ENCODE measurements around the gene SLC39A11. TPM values are rescaled to one million over a fixed set of nuclear protein-coding genes. Genes with fewer than 3 reads are reported as not detected.

SLC39A11 gene, protein sequence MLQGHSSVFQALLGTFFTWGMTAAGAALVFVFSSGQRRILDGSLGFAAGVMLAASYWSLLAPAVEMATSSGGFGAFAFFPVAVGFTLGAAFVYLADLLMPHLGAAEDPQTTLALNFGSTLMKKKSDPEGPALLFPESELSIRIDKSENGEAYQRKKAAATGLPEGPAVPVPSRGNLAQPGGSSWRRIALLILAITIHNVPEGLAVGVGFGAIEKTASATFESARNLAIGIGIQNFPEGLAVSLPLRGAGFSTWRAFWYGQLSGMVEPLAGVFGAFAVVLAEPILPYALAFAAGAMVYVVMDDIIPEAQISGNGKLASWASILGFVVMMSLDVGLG
- 23.2 and 39.9 TPM in 2 replicates for total RNA-seq (ENCODE audit: low replicate concordance)
- long read RNA-seq, transcript SLC39A11-202 (10 exons, 2,752 nt), result minor isoform, 8 of 73 reads
- long read RNA-seq, transcript SLC39A11-201 (10 exons, 2,737 nt), result major isoform, 41 of 73 reads
- long read RNA-seq, partial matches to known transcripts, result 2 of 73 reads
- long read RNA-seq, other reads (novel, unspliced or antisense), result 22 of 73 reads

DNA sequence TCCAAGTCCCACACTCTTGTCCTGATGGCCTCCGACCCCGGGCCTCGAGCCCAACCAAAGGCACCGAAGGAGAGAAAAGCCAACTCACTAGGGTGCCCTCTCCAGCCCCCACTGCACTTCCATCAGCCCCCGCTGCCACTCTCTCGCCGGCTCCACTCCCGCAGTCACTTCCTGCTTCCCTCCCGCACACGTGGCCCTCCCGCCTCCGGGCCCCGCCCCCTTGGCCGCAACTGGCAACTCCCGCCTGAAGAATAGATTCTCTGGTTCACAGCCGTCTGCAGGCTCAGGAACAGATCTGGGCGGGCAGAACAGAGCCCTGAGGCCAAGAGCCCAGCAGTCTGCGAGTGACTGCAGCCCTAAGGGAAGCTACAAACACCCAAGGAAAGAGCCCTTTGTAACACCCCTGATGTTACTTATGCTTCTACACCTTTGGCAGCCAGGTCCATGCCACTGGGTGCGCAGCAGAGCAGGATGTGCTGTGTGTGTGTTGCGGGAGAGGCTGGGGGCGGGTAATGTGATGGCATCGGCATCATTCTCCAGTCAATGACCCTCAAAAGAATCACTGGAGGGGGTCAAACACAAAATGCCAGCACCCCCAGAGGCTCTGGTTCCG, at the start of gene SLC39A11:
TSS of gene SLC39A11 (minus strand) at position 166 of the 613 bp plus-strand sequence. CDS start 3,924 bp downstream, outside the sequence.
- Mint-ChIP-seq H3K4me1 (ENCODE audit: unreplicated experiment) (peaks cover 15% of the 10 kb centered on the region), H3K36me3 (no peaks in the 10 kb centered on the region), H3K9me3 (no peaks in the 10 kb centered on the region), H3K27ac (peak within 1 kb of the TSS; percentile 73), H3K4me3 (peak within 1 kb of the TSS; percentile 98), H3K27me3 (peaks cover 4% of the 10 kb centered on the region)
- peak; percentile 88 for DNase-seq (ENCODE audit: extremely low spot score, unreplicated experiment)
- TF ChIP-seq, protein P1, sequence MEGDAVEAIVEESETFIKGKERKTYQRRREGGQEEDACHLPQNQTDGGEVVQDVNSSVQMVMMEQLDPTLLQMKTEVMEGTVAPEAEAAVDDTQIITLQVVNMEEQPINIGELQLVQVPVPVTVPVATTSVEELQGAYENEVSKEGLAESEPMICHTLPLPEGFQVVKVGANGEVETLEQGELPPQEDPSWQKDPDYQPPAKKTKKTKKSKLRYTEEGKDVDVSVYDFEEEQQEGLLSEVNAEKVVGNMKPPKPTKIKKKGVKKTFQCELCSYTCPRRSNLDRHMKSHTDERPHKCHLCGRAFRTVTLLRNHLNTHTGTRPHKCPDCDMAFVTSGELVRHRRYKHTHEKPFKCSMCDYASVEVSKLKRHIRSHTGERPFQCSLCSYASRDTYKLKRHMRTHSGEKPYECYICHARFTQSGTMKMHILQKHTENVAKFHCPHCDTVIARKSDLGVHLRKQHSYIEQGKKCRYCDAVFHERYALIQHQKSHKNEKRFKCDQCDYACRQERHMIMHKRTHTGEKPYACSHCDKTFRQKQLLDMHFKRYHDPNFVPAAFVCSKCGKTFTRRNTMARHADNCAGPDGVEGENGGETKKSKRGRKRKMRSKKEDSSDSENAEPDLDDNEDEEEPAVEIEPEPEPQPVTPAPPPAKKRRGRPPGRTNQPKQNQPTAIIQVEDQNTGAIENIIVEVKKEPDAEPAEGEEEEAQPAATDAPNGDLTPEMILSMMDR (conservative IDR thresholded peaks at IDR 0.05), result no peak

DNA sequence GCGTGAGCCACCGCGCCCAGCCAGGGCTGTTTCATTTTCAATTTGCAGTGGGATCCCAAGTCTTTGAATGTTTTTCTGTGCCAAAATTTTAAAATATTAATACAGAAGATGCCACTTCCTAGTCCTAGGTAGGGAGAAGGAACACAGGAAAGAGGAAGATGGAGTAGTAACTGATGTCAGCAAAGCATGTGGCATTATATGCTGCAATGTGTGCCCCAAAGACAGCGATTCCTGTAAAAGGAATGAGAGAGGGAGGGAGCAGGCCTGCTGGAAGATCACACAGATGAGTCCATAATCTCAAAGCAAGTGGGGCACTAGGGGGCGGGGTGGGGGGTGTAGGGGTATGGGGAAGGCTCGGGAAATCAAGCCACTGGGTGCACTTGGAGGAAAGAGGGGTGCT, 48.9 kb upstream of the SLC39A11 start:
- Mint-ChIP-seq H3K27ac (no peak overlapping the region), H3K36me3 (no peaks in the 10 kb centered on the region), H3K4me1 (ENCODE audit: unreplicated experiment) (peaks cover 4% of the 10 kb centered on the region), H3K4me3 (no peak overlapping the region), H3K27me3 (peaks cover 12% of the 10 kb centered on the region), H3K9me3 (peaks cover 13% of the 10 kb centered on the region)
- DNase-seq (ENCODE audit: extremely low spot score, unreplicated experiment), result no peak
- TF ChIP-seq, protein P1 (conservative IDR thresholded peaks at IDR 0.05), result no peak

DNA sequence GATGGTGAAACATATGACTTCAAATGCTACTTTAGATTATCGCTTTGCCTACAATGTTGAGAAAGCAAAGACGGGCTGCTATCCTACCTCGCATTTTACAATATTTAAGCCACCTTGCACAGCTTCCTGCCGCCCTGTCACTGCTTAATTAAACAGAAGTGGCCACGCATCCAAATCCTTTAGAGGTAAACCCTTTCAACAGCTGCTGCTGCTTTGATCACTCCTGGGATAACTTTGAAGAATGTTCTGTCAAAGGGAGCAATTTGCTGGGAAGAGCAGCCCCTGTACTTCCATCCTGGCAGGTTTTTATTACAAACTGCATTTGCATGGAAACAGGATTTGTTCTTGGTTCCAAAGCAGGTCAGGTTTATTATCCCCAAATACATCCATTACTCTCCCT, 48.1 kb upstream of the SLC39A11 start:
- H3K27ac Mint-ChIP-seq, result no peak overlapping the region
- H3K4me3 Mint-ChIP-seq, result no peak overlapping the region
- H3K36me3 Mint-ChIP-seq, result no peaks in the 10 kb centered on the region

DNA sequence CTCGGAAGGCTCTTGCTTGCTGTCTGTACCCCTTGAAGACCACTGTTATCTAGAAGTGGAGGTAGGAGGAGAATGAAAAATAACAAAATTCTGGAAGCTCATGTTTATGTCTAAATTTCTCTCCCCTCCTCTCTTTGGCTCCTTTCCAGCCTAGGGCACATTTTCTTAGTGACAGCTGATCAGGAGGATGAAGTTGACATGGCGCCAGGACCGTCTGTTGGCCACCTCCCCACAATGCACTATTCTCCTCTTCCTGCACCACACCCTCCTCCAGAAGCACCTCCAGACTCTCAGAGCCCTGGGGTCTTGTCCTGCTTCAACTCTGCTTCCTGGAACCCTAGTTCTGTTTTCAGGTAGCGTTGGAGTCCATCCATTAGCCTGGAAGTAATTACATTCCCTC, 46.8 kb upstream of the SLC39A11 start:
- no peak for DNase-seq (ENCODE audit: extremely low spot score, unreplicated experiment)
- Mint-ChIP-seq H3K9me3 (no peaks in the 10 kb centered on the region), H3K36me3 (no peaks in the 10 kb centered on the region), H3K4me1 (ENCODE audit: unreplicated experiment) (peaks cover 4% of the 10 kb centered on the region), H3K27ac (no peak overlapping the region), H3K27me3 (peaks cover 12% of the 10 kb centered on the region), H3K4me3 (no peak overlapping the region)
- TF ChIP-seq, protein P1 (conservative IDR thresholded peaks at IDR 0.05), result no peak

More for the DNA sequence above, 48.1 kb upstream of the SLC39A11 start:
- DNase-seq (ENCODE audit: extremely low spot score, unreplicated experiment), result no peak
- TF ChIP-seq, protein P1 (conservative IDR thresholded peaks at IDR 0.05), result no peak
- Mint-ChIP-seq H3K9me3 (peaks cover 9% of the 10 kb centered on the region), H3K27me3 (peaks cover 12% of the 10 kb centered on the region), H3K4me1 (ENCODE audit: unreplicated experiment) (peaks cover 4% of the 10 kb centered on the region)

DNA sequence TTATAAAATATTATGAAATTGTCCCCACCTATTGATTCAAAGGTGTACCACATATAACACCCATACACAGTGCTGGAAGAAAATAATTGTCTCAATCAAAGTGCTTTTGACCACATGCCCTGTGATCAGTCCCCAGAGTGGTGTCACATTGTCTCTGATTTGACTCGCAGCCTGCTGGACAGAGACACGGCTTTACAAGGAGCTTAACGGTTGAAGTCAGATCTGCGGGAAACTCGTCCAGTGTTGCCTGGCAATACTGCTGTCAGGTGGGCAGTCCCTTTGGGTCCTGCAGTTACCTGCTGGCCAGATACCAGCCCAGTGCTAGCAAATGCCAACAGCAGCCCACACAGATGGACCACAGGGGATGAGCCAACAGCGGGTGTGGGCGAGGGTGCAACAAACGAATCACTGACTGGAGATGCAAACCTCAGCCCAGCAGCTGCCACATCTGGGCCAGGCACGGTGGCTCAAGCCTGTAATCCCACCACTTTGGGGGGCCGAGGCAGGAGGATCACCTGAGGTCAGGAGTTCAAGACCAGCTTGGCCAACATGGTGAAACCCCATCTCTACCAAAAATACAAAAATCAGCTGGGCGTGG, 46.2 kb upstream of the SLC39A11 start:
- peaks cover 12% of the 10 kb centered on the region for H3K27me3 Mint-ChIP-seq
- H3K27ac Mint-ChIP-seq, result no peak overlapping the region
- no peaks in the 10 kb centered on the region for H3K36me3 Mint-ChIP-seq
- TF ChIP-seq, protein P1 (conservative IDR thresholded peaks at IDR 0.05), result no peak
- H3K4me1 Mint-ChIP-seq (ENCODE audit: unreplicated experiment), result peaks cover 4% of the 10 kb centered on the region
- DNase-seq (ENCODE audit: extremely low spot score, unreplicated experiment), result no peak
- no peak overlapping the region for H3K4me3 Mint-ChIP-seq
- no peaks in the 10 kb centered on the region for H3K9me3 Mint-ChIP-seq

Data from type B pancreatic cell (in vitro differentiated cells).